Panc1 (cell line): ENCODE results near the gene KAT14. TPM values are rescaled to one million over a fixed set of nuclear protein-coding genes. Genes with fewer than 3 reads are reported as not detected.

Experiments used
- ATAC-seq: fragments of 200-7000 bp; cut with Tn5 transposase; 2 replicates; pipeline ENCODE4 v1.9.1; 2020; ENCODE audit warnings: mild to moderate bottlenecking, moderate library complexity
- BruUV-seq: library from RNA; stranded (reverse); fragments of 400-500 nt; replicated peaks from 2 replicates; lab custom pipeline; 2021; lab: Mats Ljungman, UMichigan
- CTCF ChIA-PET: fragments of 300-600 bp; sonication (Branson Sonifier 250); formaldehyde crosslinking; loops from one replicate; lab custom pipeline; 2022; ENCODE audit warnings: antibody characterized with exemption; lab: Charles Lee
- POLR2A ChIA-PET: fragments of 300-600 bp; sonication (Branson Sonifier 250); formaldehyde crosslinking; loops from one replicate; lab custom pipeline; 2022; ENCODE audit warnings: antibody characterized with exemption; lab: Charles Lee
- DNase-seq: peaks from one replicate; pipeline ENCODE4 v3.0.0-alpha.2; 2010; ENCODE audit warnings: low read depth, low spot score
- H3K27ac ChIP-seq: 2 replicates; pipeline ENCODE4 v1.5.1; 2011; ENCODE audit warnings: mild to moderate bottlenecking, low read length, inconsistent platforms
- H3K27me3 ChIP-seq: fragments of 200-500 bp; sonication (Bioruptor generic); 2 replicates; pipeline ENCODE4 v1.6.0; 2014; ENCODE audit warnings: low read length, inconsistent platforms; ENCODE audit not compliant: control insufficient read depth, insufficient read depth
- H3K36me3 ChIP-seq: fragments of 200-500 bp; sonication (Bioruptor generic); 2 replicates; pipeline ENCODE4 v1.5.1; 2014; ENCODE audit warnings: inconsistent platforms, mild to moderate bottlenecking, low read length, moderate library complexity; ENCODE audit not compliant: control insufficient read depth, insufficient read depth
- H3K4me1 ChIP-seq: 2 replicates; pipeline ENCODE4 v1.5.1; 2011; ENCODE audit warnings: inconsistent platforms, mild to moderate bottlenecking, low read length, moderate library complexity; ENCODE audit not compliant: control insufficient read depth, insufficient read depth
- H3K4me3 ChIP-seq, 2 experiments: 2 replicates each; pipeline ENCODE4 v1.5.1; 2011 to 2012; ENCODE audit warnings: low read depth in 2 of 2, low read length in 2 of 2, mild to moderate bottlenecking in 2 of 2, inconsistent platforms in 1 of 2, moderate library complexity in 1 of 2
- H3K9me3 ChIP-seq: fragments of 200-500 bp; sonication (Bioruptor generic); 2 replicates; pipeline ENCODE4 v1.5.1; 2014; ENCODE audit warnings: low read depth, mild to moderate bottlenecking, inconsistent platforms, low read length, moderate library complexity; ENCODE audit not compliant: control insufficient read depth, insufficient read depth
- CTCF ChIP-seq: fragments of 450-650 bp; IDR thresholded peaks from 2 replicates; pipeline ENCODE4 v1.5.1; 2017; ENCODE audit warnings: mild to moderate bottlenecking
- POLR2AphosphoS5 ChIP-seq: IDR thresholded peaks from 2 replicates; pipeline ENCODE4 v1.6.1; 2012; ENCODE audit warnings: mild to moderate bottlenecking, low read depth, low read length, moderate library complexity
- SIN3A ChIP-seq: IDR thresholded peaks from 2 replicates; pipeline ENCODE4 v1.6.1; 2012; ENCODE audit warnings: low read depth, mild to moderate bottlenecking, low read length, moderate library complexity, borderline replicate concordance; ENCODE audit not compliant: insufficient read depth
- TCF7L2 ChIP-seq: IDR thresholded peaks from 2 replicates; pipeline ENCODE4 v1.6.1; 2011; ENCODE audit warnings: mild to moderate bottlenecking, low read depth, low read length, inconsistent platforms
- in situ Hi-C: cut with HindIII; loops from 2 replicates; pipeline ENCODE4 v1.10.0; 2016; ENCODE audit warnings: low sequenced_read_pairs, low pct_unique_long_range_greater_than_20kb
- intact Hi-C: fragments of 100-400 bp; cut with micrococcal nuclease; formaldehyde crosslinking; loops from one replicate; pipeline ENCODE4 v1.10.0; 2022; ENCODE audit not compliant: unreplicated experiment
- total RNA-seq: library from RNA; stranded (reverse); gene quantifications from one replicate; pipeline ENCODE4 v1.2.1, GENCODE V29; 2021; ENCODE audit not compliant: unreplicated experiment
- TF ChIP-seq, protein P1 (sequence below), 2 experiments: IDR thresholded peaks; 2 replicates each; pipeline ENCODE4 v1.6.1; 2011 to 2012; ENCODE audit warnings: low read depth in 2 of 2, control low read depth in 1 of 2, low read length in 1 of 2, mild to moderate bottlenecking in 1 of 2, moderate library complexity in 1 of 2; ENCODE audit not compliant: insufficient read depth in 1 of 2

KAT14 gene
- total RNA-seq, 1 experiment from 2014 or later: 12.7 TPM

- POLR2A ChIA-PET: no interaction called here
- no peak for ATAC-seq
- CTCF ChIA-PET: no interaction called here
- no peak overlapping the region for H3K4me3 ChIP-seq
- intact Hi-C loops: no loop called here
- no peaks in the 10 kb centered on the region for H3K4me1 ChIP-seq
- BruUV-seq: no TSS peak
- H3K36me3 ChIP-seq: 0 out of 2 replicates have a peak, but pooled peaks cover 2% of the 10 kb centered on the region
- no peak for TF ChIP-seq SIN3A
- TF ChIP-seq CTCF: no peak
- no peak for TF ChIP-seq POLR2AphosphoS5
- TF ChIP-seq TCF7L2: no peak
- TF ChIP-seq, protein P1, sequence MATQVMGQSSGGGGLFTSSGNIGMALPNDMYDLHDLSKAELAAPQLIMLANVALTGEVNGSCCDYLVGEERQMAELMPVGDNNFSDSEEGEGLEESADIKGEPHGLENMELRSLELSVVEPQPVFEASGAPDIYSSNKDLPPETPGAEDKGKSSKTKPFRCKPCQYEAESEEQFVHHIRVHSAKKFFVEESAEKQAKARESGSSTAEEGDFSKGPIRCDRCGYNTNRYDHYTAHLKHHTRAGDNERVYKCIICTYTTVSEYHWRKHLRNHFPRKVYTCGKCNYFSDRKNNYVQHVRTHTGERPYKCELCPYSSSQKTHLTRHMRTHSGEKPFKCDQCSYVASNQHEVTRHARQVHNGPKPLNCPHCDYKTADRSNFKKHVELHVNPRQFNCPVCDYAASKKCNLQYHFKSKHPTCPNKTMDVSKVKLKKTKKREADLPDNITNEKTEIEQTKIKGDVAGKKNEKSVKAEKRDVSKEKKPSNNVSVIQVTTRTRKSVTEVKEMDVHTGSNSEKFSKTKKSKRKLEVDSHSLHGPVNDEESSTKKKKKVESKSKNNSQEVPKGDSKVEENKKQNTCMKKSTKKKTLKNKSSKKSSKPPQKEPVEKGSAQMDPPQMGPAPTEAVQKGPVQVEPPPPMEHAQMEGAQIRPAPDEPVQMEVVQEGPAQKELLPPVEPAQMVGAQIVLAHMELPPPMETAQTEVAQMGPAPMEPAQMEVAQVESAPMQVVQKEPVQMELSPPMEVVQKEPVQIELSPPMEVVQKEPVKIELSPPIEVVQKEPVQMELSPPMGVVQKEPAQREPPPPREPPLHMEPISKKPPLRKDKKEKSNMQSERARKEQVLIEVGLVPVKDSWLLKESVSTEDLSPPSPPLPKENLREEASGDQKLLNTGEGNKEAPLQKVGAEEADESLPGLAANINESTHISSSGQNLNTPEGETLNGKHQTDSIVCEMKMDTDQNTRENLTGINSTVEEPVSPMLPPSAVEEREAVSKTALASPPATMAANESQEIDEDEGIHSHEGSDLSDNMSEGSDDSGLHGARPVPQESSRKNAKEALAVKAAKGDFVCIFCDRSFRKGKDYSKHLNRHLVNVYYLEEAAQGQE (IDR thresholded peaks at IDR 0.05; ENCODE audit: insufficient read depth in 1 of 2, low read depth in 2 of 2, low read length in 1 of 2): no peak
- no peak for DNase-seq
- no peaks in the 10 kb centered on the region for H3K27me3 ChIP-seq
- no peak overlapping the region for H3K27ac ChIP-seq
- H3K9me3 ChIP-seq: no peaks in the 10 kb centered on the region
- in situ Hi-C loops: no loop called here
Observed at GRCh38 chr20:18156045-18156444, 18.4 kb downstream of the KAT14 start.

DNA sequence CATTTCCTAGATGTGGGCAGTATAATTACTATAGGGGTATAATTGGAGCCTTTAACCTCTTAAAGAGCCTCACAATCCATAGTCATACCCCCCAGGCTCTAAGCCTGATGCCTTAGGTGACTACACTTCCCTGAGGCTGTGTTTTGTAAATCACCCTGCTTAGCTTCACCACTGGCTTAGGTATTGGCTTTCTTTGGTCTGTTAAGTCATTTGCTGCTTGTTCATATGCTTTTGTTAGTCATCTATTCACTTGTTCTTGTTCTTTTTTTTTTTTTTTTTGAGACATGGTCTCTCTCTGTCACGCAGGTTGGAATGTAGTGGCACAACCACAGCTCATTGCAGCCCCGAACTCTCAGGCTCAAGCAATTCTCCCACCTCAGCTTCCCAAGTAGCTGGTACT is 26.7 kb downstream of the KAT14 start:
- BruUV-seq: no TSS peak
- no peak overlapping the region for H3K4me3 ChIP-seq
- in situ Hi-C loops: no loop called here
- no peak overlapping the region for H3K27ac ChIP-seq
- no peaks in the 10 kb centered on the region for H3K27me3 ChIP-seq
- H3K4me1 ChIP-seq: no peaks in the 10 kb centered on the region
- no peak for DNase-seq
- TF ChIP-seq, protein P1 (IDR thresholded peaks at IDR 0.05; ENCODE audit: insufficient read depth in 1 of 2, low read depth in 2 of 2, low read length in 1 of 2): no peak
- no peak for TF ChIP-seq TCF7L2
- no peak for TF ChIP-seq SIN3A
- TF ChIP-seq POLR2AphosphoS5: no peak
- TF ChIP-seq CTCF: no peak
- intact Hi-C loops: loop anchor here (10.0 kb wide), 1 partner anchor 110 kb away; no protein-coding TSS in a partner anchor
- H3K36me3 ChIP-seq: no peaks in the 10 kb centered on the region; the same call in 1 of the 2 replicates
- ATAC-seq: no peak
- ChIA-PET POLR2A (no interaction called here), CTCF (no interaction called here)
- H3K9me3 ChIP-seq: no peaks in the 10 kb centered on the region
